Loucy (cell line): Measurements from ENCODE around the gene RANBP2.

ENCODE experiments used
- EZH2phosphoT487 ChIP-seq: fragments of 200-600 bp; IDR thresholded peaks from 2 replicates; pipeline ENCODE4 v1.6.1; 2018; ENCODE audit warnings: antibody characterized with exemption, mild to moderate bottlenecking, moderate library complexity, borderline replicate concordance
- TF ChIP-seq, protein P1 (sequence below): fragments of 200-600 bp; sonication (generic); conservative IDR thresholded peaks from 2 replicates; pipeline ENCODE4 v1.5.1; 2014; ENCODE audit warnings: mild to moderate bottlenecking, antibody characterized with exemption, low read length

DNA sequence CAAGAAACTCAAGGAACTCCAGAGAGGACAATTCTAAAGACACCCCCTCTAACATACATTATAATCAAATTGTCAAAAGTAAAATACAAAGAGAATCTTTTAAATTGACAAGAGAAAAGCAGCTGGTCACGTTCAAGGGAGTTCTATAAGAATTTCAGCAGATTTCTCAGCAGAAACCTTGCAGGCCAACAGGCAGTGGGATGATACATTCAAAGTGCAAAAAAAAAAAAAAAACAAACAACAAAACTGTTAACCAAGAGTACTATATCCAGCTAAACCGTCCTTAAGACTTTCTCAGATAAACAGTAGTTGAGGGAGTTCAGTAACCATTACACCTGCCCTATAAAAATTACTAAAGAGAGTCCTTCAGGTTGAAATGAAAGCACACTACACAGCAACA is 101.2 kb downstream of the RANBP2 start:
- TF ChIP-seq, protein P1, sequence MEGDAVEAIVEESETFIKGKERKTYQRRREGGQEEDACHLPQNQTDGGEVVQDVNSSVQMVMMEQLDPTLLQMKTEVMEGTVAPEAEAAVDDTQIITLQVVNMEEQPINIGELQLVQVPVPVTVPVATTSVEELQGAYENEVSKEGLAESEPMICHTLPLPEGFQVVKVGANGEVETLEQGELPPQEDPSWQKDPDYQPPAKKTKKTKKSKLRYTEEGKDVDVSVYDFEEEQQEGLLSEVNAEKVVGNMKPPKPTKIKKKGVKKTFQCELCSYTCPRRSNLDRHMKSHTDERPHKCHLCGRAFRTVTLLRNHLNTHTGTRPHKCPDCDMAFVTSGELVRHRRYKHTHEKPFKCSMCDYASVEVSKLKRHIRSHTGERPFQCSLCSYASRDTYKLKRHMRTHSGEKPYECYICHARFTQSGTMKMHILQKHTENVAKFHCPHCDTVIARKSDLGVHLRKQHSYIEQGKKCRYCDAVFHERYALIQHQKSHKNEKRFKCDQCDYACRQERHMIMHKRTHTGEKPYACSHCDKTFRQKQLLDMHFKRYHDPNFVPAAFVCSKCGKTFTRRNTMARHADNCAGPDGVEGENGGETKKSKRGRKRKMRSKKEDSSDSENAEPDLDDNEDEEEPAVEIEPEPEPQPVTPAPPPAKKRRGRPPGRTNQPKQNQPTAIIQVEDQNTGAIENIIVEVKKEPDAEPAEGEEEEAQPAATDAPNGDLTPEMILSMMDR: no peak
- no peak for TF ChIP-seq EZH2phosphoT487
